H9 (cell line): Measurements from ENCODE around the gene NEU3. TPM values are rescaled to one million over a fixed set of nuclear protein-coding genes. Genes with fewer than 3 reads are reported as not detected.
"Not testable (repeated sequence)": the region's sequence is repeated elsewhere in the genome, so short reads cannot be mapped to it uniquely, and the experiment has no call there.

ENCODE experiments used
- DNase-seq: peaks from one replicate; pipeline ENCODE4 v3.0.0-alpha.2; 2017
- H2AFZ ChIP-seq: one replicate; pipeline ENCODE4 v1.6.1; 2013; ENCODE audit warnings: mild to moderate bottlenecking, low read length, control low read depth, moderate library complexity
- H2AK5ac ChIP-seq: 2 replicates; pipeline ENCODE4 v1.6.1; 2013; ENCODE audit warnings: low read length, control low read depth, mixed read lengths; ENCODE audit not compliant: insufficient read length
- H2BK120ac ChIP-seq: one replicate; pipeline ENCODE4 v1.6.1; 2013; ENCODE audit warnings: low read depth, mild to moderate bottlenecking, low read length, control low read depth, inconsistent platforms; ENCODE audit not compliant: poor library complexity, severe bottlenecking
- H2BK12ac ChIP-seq: 2 replicates; pipeline ENCODE4 v1.6.1; 2013; ENCODE audit warnings: low read length, control low read depth, mixed read lengths, low read depth; ENCODE audit not compliant: insufficient read length
- H2BK15ac ChIP-seq: 2 replicates; pipeline ENCODE4 v1.6.1; 2013; ENCODE audit warnings: low read depth, low read length, control low read depth
- H2BK20ac ChIP-seq: one replicate; pipeline ENCODE4 v1.6.1; 2013; ENCODE audit warnings: low read depth, mild to moderate bottlenecking, low read length, control low read depth, inconsistent platforms; ENCODE audit not compliant: poor library complexity, severe bottlenecking
- H2BK5ac ChIP-seq: 2 replicates; pipeline ENCODE4 v1.6.1; 2013; ENCODE audit warnings: low read length, control low read depth, mixed read lengths; ENCODE audit not compliant: insufficient read length
- H3K14ac ChIP-seq: 2 replicates; pipeline ENCODE4 v1.6.1; 2013; ENCODE audit warnings: low read length, control low read depth; ENCODE audit not compliant: insufficient read depth
- H3K18ac ChIP-seq: 2 replicates; pipeline ENCODE4 v1.6.1; 2013; ENCODE audit warnings: low read depth, mild to moderate bottlenecking, mixed read lengths, low read length, control low read depth; ENCODE audit not compliant: insufficient read length
- H3K23ac ChIP-seq: 2 replicates; pipeline ENCODE4 v1.6.1; 2013; ENCODE audit warnings: low read length, control low read depth, mixed read lengths, low read depth; ENCODE audit not compliant: insufficient read length
- H3K23me2 ChIP-seq: 2 replicates; pipeline ENCODE4 v1.6.1; 2013; ENCODE audit warnings: low read depth, mild to moderate bottlenecking, mixed read lengths, low read length, control low read depth; ENCODE audit not compliant: insufficient read length, poor library complexity, severe bottlenecking
- H3K27ac ChIP-seq: 2 replicates; pipeline ENCODE4 v1.5.1; 2013; ENCODE audit warnings: low read length, control low read depth, mixed read lengths, low read depth; ENCODE audit not compliant: insufficient read length
- H3K27me3 ChIP-seq: 2 replicates; pipeline ENCODE4 v1.6.1; 2013; ENCODE audit warnings: low read length, control low read depth, inconsistent platforms; ENCODE audit not compliant: insufficient read depth
- H3K4ac ChIP-seq: 2 replicates; pipeline ENCODE4 v1.6.1; 2013; ENCODE audit warnings: low read depth, mild to moderate bottlenecking, control low read depth, inconsistent platforms, low read length, moderate library complexity
- H3K4me1 ChIP-seq: 2 replicates; pipeline ENCODE4 v1.6.1; 2013; ENCODE audit warnings: low read length, control low read depth, inconsistent platforms; ENCODE audit not compliant: insufficient read depth
- H3K4me2 ChIP-seq: 2 replicates; pipeline ENCODE4 v1.6.1; 2013; ENCODE audit warnings: low read length, control low read depth, mixed read lengths; ENCODE audit not compliant: insufficient read length, insufficient read depth
- H3K56ac ChIP-seq: 2 replicates; pipeline ENCODE4 v1.6.1; 2013; ENCODE audit warnings: low read depth, mild to moderate bottlenecking, mixed read lengths, low read length, control low read depth; ENCODE audit not compliant: insufficient read length
- H3K79me1 ChIP-seq: 2 replicates; pipeline ENCODE4 v1.6.1; 2013; ENCODE audit warnings: low read depth, mild to moderate bottlenecking, moderate library complexity, low read length, control low read depth, inconsistent platforms; ENCODE audit not compliant: insufficient read depth, poor library complexity, severe bottlenecking
- H3K79me2 ChIP-seq: 2 replicates; pipeline ENCODE4 v1.6.1; 2013; ENCODE audit warnings: low read length, control low read depth, inconsistent platforms; ENCODE audit not compliant: insufficient read depth
- H3K9ac ChIP-seq: 2 replicates; pipeline ENCODE4 v1.6.1; 2013; ENCODE audit warnings: low read length, control low read depth, mixed read lengths; ENCODE audit not compliant: insufficient read length; ENCODE audit errors: extremely low read depth
- H3K9me3 ChIP-seq: one replicate; pipeline ENCODE4 v1.6.1; 2013; ENCODE audit warnings: low read depth, low read length, inconsistent platforms; ENCODE audit not compliant: control insufficient read depth
- H3T11ph ChIP-seq: one replicate; pipeline ENCODE4 v1.6.1; 2013; ENCODE audit warnings: mild to moderate bottlenecking, low read length, control low read depth, inconsistent platforms
- H4K20me1 ChIP-seq: one replicate; pipeline ENCODE4 v1.6.1; 2013; ENCODE audit not compliant: control insufficient read depth, insufficient read length, insufficient read depth
- H4K5ac ChIP-seq: 2 replicates; pipeline ENCODE4 v1.6.1; 2013; ENCODE audit warnings: low read depth, mild to moderate bottlenecking, mixed read lengths, low read length, control low read depth; ENCODE audit not compliant: insufficient read length
- H4K8ac ChIP-seq: replicated peaks from 2 replicates; pipeline ENCODE4 v1.6.1; 2013; ENCODE audit warnings: low read length, control low read depth, mixed read lengths, low read depth; ENCODE audit not compliant: insufficient read length
- H4K91ac ChIP-seq: 2 replicates; pipeline ENCODE4 v1.6.1; 2013; ENCODE audit warnings: low read depth, mild to moderate bottlenecking, moderate library complexity, mixed read lengths, low read length, control low read depth; ENCODE audit not compliant: insufficient read length
- H3K27ac Mint-ChIP-seq, 3 experiments: 2 replicates in 2 of 3; 3 replicates in 1 of 3; pipeline ENCODE4 v1.8.0; 2020 to 2021; ENCODE audit warnings: mixed read lengths in 3 of 3, mild to moderate bottlenecking in 1 of 3, moderate library complexity in 1 of 3
- H3K27me3 Mint-ChIP-seq: 2 replicates; pipeline ENCODE4 v1.8.0; 2021; ENCODE audit warnings: low read depth, mild to moderate bottlenecking, moderate library complexity, mixed read lengths
- H3K36me3 Mint-ChIP-seq, 3 experiments: 2 replicates in 2 of 3; 3 replicates in 1 of 3; pipeline ENCODE4 v1.8.0; 2020 to 2021; ENCODE audit warnings: low read depth in 3 of 3, mixed read lengths in 3 of 3; ENCODE audit not compliant: insufficient read depth in 1 of 3
- H3K4me1 Mint-ChIP-seq, 2 experiments: 2 replicates each; pipeline ENCODE4 v1.8.0; 2020; ENCODE audit warnings: mixed read lengths in 2 of 2
- H3K4me3 Mint-ChIP-seq, 2 experiments: 2 replicates in 1 of 2; 3 replicates in 1 of 2; pipeline ENCODE4 v1.8.0; 2020 to 2021; ENCODE audit warnings: mild to moderate bottlenecking in 2 of 2, mixed read lengths in 2 of 2, moderate library complexity in 1 of 2
- H3K9me3 Mint-ChIP-seq, 2 experiments: 2 replicates in 1 of 2; 3 replicates in 1 of 2; pipeline ENCODE4 v1.8.0; 2020; ENCODE audit warnings: mild to moderate bottlenecking in 2 of 2, mixed read lengths in 2 of 2, moderate library complexity in 1 of 2
- CTCF ChIP-seq: fragments of 200-600 bp; sonication (generic); conservative IDR thresholded peaks from 3 replicates; pipeline ENCODE4 v1.8.0; 2021; ENCODE audit warnings: antibody characterized with exemption, mild to moderate bottlenecking
- WGBS: extraction: QIAGEN DNeasy Blood & Tissue Kit; methylation state at CpG from one replicate; pipeline ENCODE4 v1.1.7; 2013; ENCODE audit warnings: missing lambda C conversion rate, low lambda C conversion rate, mixed read lengths; ENCODE audit not compliant: insufficient read length; ENCODE audit errors: extremely low coverage; 5-methylcytosine and 5-hydroxymethylcytosine counted together
- total RNA-seq: library from RNA; stranded (reverse); gene quantifications from 2 replicates; pipeline ENCODE4 v1.2.1, GENCODE V29; 2021

NEU3 gene
- total RNA-seq, 1 experiment from 2014 or later = 15.9 TPM

DNA sequence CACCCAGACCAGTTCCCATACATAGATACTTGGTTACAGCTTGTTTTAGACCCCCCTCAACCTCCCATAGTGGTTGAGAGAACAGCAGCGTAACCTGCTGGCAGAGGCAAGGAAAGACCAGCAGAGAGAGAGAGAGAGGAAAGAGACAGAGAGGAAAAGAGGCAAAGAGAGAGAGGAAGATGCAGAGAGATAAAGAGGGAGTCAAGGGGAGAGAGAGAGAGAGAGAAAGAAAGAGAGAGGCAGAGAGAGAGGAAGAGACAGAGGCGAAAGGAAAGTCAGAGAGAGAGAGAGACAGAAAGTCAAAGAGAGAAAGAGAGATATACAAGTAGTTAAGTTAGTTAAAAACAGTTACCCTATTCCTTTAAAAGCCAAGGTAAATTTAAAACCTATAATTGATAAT is 52.5 kb downstream of the NEU3 start:
- Histone ChIP-seq H3K18ac (no peak overlapping the region), H2AK5ac (no peak overlapping the region), H3K9ac (no peak overlapping the region), H3K79me2 (no peaks in the 10 kb centered on the region), H2BK120ac (no peak overlapping the region), H3K56ac (no peak overlapping the region), H3K23ac (no peak overlapping the region), H3K79me1 (no peaks in the 10 kb centered on the region), H3T11ph (no peak overlapping the region), H2AFZ (no peak overlapping the region), H4K20me1 (no peaks in the 10 kb centered on the region), H3K27ac (no peak overlapping the region), H3K4ac (no peak overlapping the region), H4K8ac (no peak overlapping the region), H3K4me2 (no peak overlapping the region), H3K23me2 (no peaks in the 10 kb centered on the region), H3K14ac (no peak overlapping the region), H3K4me1 (no peaks in the 10 kb centered on the region), H3K9me3 (no peaks in the 10 kb centered on the region), H2BK12ac (no peak overlapping the region), H2BK5ac (no peak overlapping the region), H3K27me3 (no peaks in the 10 kb centered on the region), H2BK15ac (no peak overlapping the region), H4K91ac (no peak overlapping the region), H2BK20ac (no peak overlapping the region), H4K5ac (no peak overlapping the region)
- H3K4me1 Mint-ChIP-seq = peaks cover 6 to 8% of the 10 kb centered on the region in 2 experiments
- peaks cover 2 to 16% (median 11%) of the 10 kb centered on the region in 3 experiments; a peak in 6 of 7 replicates for H3K36me3 Mint-ChIP-seq
- H3K9me3 Mint-ChIP-seq = peaks cover 6 to 13% of the 10 kb centered on the region in 2 experiments
- peaks cover 3% of the 10 kb centered on the region; the same call in 1 of the 2 replicates for H3K27me3 Mint-ChIP-seq
- TF ChIP-seq CTCF = no peak
- no peak overlapping the region; a peak in 1 of 5 replicates for H3K4me3 Mint-ChIP-seq
- H3K27ac Mint-ChIP-seq = no peak overlapping the region
- DNase-seq = no peak
- WGBS = no CpG with 5 or more reads among the region's 2 CpGs

DNA sequence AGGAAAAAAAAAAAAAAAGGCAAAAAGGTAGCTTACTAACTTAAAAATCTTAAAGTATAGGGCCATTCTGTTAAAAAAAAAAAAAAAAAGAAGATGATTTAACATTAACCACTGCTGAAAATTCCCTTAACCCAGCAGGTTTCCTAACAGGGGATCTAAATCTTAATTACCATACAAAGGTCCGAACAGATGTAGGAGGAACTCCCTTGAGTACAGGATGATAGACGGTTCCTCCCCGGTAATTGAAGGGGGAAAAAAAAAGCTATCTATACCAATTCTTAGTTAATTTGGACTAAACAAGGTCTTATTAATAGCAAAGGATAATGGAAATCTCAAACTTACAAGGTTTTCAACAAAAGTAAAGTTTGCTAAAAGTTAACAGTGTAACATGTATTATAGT is 53.1 kb downstream of the NEU3 start:
- H2BK5ac ChIP-seq, H3K4ac ChIP-seq, H4K5ac ChIP-seq, H2BK15ac ChIP-seq, H2BK120ac ChIP-seq, H3K23me2 ChIP-seq, H2BK12ac ChIP-seq, H3K23ac ChIP-seq, H3K27me3 ChIP-seq, H2AK5ac ChIP-seq, H3T11ph ChIP-seq, DNase-seq, H3K4me2 ChIP-seq, H3K4me3 Mint-ChIP-seq, H4K20me1 ChIP-seq, H3K14ac ChIP-seq, H3K27me3 Mint-ChIP-seq, H3K9me3 ChIP-seq, H2BK20ac ChIP-seq, H3K27ac ChIP-seq, H3K4me1 ChIP-seq, H3K9ac ChIP-seq, H3K79me1 ChIP-seq, H3K56ac ChIP-seq, H4K8ac ChIP-seq, H4K91ac ChIP-seq, H2AFZ ChIP-seq, H3K4me1 Mint-ChIP-seq, H3K79me2 ChIP-seq, H3K18ac ChIP-seq, H3K27ac Mint-ChIP-seq: not testable (repeated sequence)
- whole genome bisulfite sequencing = no CpG with 5 or more reads among the region's 3 CpGs
- H3K9me3 Mint-ChIP-seq = peaks cover 6 to 13% of the 10 kb centered on the region in 2 experiments
- peaks cover 2 to 16% (median 11%) of the 10 kb centered on the region in 3 experiments; a peak in 6 of 7 replicates for H3K36me3 Mint-ChIP-seq
